Tibial artery (tissue), 4 donors: Measurements from ENCODE around the gene CDC26.

Source experiments
- DNase-seq, 2 donors: peaks; one replicate each; pipeline ENCODE4 v3.0.0-alpha.2; 2019
- H3K27ac ChIP-seq, 2 donors: fragments of 200-600 bp; sonication (generic) in 1 of 2; 1 replicate in 1 of 2; 2 replicates in 1 of 2; pipeline ENCODE4 v1.5.1; 2018 to 2019; ENCODE audit warnings: mild to moderate bottlenecking in 1 of 2
- H3K27me3 ChIP-seq, 2 donors: fragments of 200-600 bp; sonication (generic) in 1 of 2; one replicate each; pipeline versions ENCODE4 v1.5.1 to v1.6.0; 2016 to 2019
- H3K36me3 ChIP-seq, 3 donors: fragments of 200-600 bp; sonication (generic) in 2 of 3; one replicate each; pipeline ENCODE4 v1.5.1; 2016 to 2019; ENCODE audit warnings: mild to moderate bottlenecking in 2 of 3
- H3K4me1 ChIP-seq, 4 donors: fragments of 200-600 bp; sonication (generic) in 2 of 4; 1 replicate in 3 of 4; 2 replicates in 1 of 4; pipeline ENCODE4 v1.5.1; 2016 to 2019
- H3K4me3 ChIP-seq, 2 donors: fragments of 200-600 bp; sonication (generic) in 1 of 2; 1 replicate in 1 of 2; 2 replicates in 1 of 2; pipeline ENCODE4 v1.5.1; 2018 to 2019; ENCODE audit warnings: mild to moderate bottlenecking in 2 of 2
- H3K9me3 ChIP-seq, 3 donors: fragments of 200-600 bp; sonication (generic) in 1 of 3; one replicate each; pipeline ENCODE4 v1.5.1; 2016 to 2019
- intact Hi-C: fragments of 100-400 bp; cut with DNase I; formaldehyde crosslinking; loops from one replicate; pipeline ENCODE4 v1.15.0; 2023; ENCODE audit warnings: low total_unique reads
- TF ChIP-seq, protein P1 (sequence below), 2 experiments: fragments of 200-600 bp in 1 of 2; fragments of 450-650 bp in 1 of 2; IDR thresholded peaks; one replicate each; pipeline ENCODE4 v1.5.1; 2017 to 2019; ENCODE audit warnings: antibody characterized with exemption in 2 of 2, mild to moderate bottlenecking in 1 of 2, moderate library complexity in 1 of 2

Gene CDC26

DNA sequence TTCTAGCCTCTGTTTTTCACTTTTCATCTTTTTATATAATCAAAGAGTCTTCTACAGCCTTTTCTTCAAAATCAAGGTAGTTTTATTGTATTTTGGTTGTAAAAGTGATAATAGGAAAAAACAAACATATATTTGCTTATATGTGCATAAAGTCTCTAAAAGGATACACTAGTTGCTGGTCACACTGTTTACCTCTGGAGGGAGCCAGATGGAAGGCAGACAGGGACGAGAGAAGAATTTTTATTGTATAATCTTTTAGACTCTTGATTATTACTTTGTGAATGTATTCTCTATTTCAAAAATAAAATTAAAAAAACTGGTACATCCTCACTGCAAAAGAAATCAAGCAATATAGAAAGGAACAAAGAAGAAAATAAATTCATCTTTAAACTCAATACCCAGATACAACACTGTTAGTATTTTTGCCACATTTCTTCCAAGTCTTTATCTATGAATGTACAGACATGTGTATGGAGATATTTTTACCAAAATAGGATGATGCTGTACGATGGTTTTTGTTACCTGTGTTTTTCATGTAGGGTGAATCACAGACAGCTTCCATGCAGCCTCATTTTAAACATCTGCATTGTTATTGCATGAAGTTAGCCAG, 33.9 kb upstream of the CDC26 start:
- Histone ChIP-seq H3K4me1 (no peaks in the 10 kb centered on the region), H3K27ac (no peak overlapping the region), H3K4me3 (no peak overlapping the region), H3K9me3 (no peaks in the 10 kb centered on the region), H3K27me3 (peaks cover 0 to 14% of the 10 kb centered on the region in 2 donors), H3K36me3 (no peaks in the 10 kb centered on the region)
- intact Hi-C loops = no loop called here
- DNase-seq = no peak
- TF ChIP-seq, protein P1, sequence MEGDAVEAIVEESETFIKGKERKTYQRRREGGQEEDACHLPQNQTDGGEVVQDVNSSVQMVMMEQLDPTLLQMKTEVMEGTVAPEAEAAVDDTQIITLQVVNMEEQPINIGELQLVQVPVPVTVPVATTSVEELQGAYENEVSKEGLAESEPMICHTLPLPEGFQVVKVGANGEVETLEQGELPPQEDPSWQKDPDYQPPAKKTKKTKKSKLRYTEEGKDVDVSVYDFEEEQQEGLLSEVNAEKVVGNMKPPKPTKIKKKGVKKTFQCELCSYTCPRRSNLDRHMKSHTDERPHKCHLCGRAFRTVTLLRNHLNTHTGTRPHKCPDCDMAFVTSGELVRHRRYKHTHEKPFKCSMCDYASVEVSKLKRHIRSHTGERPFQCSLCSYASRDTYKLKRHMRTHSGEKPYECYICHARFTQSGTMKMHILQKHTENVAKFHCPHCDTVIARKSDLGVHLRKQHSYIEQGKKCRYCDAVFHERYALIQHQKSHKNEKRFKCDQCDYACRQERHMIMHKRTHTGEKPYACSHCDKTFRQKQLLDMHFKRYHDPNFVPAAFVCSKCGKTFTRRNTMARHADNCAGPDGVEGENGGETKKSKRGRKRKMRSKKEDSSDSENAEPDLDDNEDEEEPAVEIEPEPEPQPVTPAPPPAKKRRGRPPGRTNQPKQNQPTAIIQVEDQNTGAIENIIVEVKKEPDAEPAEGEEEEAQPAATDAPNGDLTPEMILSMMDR (IDR thresholded peaks at IDR 0.05) = peak; percentile 50 to 54

DNA sequence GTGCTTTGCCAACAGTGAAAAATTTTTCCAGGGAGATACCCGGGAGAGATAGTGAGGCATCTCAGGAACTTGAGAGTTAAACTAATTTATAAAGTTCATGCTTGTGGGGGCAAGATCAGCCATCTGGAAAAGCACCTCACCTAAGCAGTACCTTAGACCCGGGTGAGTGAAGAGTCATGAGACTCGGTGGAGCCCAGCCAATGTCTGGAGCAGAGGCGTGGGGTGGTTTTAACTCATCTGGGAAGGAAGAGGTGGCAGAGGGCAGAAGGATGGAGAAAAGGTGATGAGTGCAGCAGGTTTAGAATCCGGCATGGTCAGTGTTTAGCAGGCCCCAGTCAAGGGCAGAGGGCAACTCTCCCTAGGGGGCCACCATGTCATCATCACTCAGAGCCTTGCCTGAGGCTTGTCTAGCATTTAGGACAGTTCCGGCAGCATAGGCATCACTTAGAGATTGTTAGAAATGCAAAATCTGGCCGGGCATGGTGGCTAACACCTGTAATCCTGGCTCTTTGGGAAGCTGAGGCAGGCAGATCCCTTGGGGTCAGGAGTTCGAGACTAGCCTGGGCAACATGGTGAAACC, 32.1 kb upstream of the CDC26 start:
- intact Hi-C loops = no loop called here
- peaks cover 0 to 19% of the 10 kb centered on the region in 2 donors for H3K27me3 ChIP-seq
- no peak overlapping the region for H3K4me3 ChIP-seq
- H3K27ac ChIP-seq = no peak overlapping the region
- no peaks in the 10 kb centered on the region for H3K4me1 ChIP-seq
- no peaks in the 10 kb centered on the region for H3K36me3 ChIP-seq
- H3K9me3 ChIP-seq = no peaks in the 10 kb centered on the region
- TF ChIP-seq, protein P1 (IDR thresholded peaks at IDR 0.05) = no peak
- no peak for DNase-seq

DNA sequence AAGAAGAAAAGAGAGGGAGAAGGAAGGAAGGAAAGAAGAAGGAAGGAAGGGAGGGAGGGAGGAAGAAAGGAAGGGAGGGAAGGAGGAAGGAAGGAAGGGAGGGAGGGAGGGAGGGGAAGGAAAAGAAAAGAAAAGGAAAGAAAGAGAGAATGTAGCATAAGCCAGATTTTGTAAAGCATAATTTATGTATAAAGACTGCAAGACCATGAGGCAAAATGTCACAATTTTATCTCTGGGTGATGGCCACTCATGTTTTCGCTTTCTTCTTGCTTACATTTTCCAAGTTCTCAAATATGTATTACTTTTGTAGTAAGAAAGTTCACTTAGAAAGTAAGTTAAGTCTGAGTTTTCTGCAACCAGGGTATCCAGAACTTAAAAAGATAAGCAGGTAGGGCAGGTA, 31.2 kb upstream of the CDC26 start:
- intact Hi-C loops = no loop called here
- no peaks in the 10 kb centered on the region for H3K9me3 ChIP-seq
- no peak overlapping the region for H3K4me3 ChIP-seq
- H3K27me3 ChIP-seq = peaks cover 0 to 19% of the 10 kb centered on the region in 2 donors
- no peaks in the 10 kb centered on the region for H3K4me1 ChIP-seq
- H3K27ac ChIP-seq = no peak overlapping the region
- TF ChIP-seq, protein P1 (IDR thresholded peaks at IDR 0.05) = no peak
- H3K36me3 ChIP-seq = no peaks in the 10 kb centered on the region
- no peak for DNase-seq

DNA sequence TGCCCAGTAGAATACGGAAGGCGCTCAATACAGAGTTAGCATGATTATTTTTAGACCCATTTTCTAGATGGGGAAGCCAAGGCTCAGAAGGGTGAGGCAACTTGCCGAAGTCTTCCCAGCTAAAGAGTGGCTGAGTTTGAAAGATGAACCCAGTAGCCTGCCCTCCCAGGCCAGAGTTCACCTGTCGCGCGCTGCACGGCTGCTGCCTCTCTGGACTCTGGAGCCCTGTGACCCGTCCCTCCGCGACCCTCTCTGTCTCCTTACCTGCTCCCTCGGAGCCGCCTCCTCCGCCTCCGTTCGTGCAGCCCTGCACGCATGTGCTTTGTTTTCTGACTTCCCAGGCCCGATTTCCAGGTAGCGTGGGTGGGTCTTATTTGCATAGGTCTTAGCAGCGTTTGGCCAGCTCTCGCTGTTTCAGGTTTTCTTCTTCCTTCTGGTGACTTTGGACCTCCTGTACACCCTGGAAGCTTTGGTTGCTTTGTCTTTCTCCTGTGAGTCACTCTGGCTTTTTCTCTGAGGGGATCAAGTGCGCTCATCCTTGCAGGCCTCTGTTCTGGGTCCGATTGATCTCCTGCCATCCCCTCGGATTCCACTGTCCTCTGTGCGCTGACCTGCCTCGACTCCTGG, 27.5 kb upstream of the CDC26 start, which contains the start of gene RNF183:
Gene RNF183 (minus strand): TSS at position 585 of the 627 bp plus-strand sequence. CDS start 5,192 bp downstream, outside the sequence.
- H3K4me3 ChIP-seq = no peak within 1 kb of the TSS
- H3K4me1 ChIP-seq = no peaks in the 10 kb centered on the region
- H3K27ac ChIP-seq = no peak within 1 kb of the TSS
- intact Hi-C loops = no loop called here
- TF ChIP-seq, protein P1 (IDR thresholded peaks at IDR 0.05) = no peak
- no peaks in the 10 kb centered on the region for H3K9me3 ChIP-seq
- H3K27me3 ChIP-seq = peaks cover 0 to 34% of the 10 kb centered on the region in 2 donors
- no peaks in the 10 kb centered on the region for H3K36me3 ChIP-seq
- no peak for DNase-seq

DNA sequence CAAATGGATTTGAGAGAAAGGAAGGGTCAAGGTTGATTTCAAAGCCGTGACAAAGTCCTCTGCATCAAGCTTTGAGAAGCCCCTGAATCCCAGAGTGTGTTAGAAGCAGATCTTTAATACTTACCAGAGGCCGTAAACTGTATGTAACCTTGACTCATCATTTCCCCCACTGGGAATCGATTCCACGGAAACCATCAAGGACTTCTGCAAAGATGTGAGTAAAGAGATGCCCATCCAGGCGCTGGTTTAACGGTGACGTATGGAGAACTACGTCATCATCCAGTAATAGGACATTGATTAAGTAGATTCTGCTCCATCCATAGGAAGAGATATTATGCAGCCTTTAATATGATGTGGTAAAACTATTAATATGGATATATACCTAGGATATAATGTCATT, 26.2 kb upstream of the CDC26 start:
- Histone ChIP-seq H3K27ac (no peak overlapping the region), H3K36me3 (no peaks in the 10 kb centered on the region), H3K9me3 (no peaks in the 10 kb centered on the region), H3K4me3 (no peak overlapping the region), H3K4me1 (no peaks in the 10 kb centered on the region), H3K27me3 (peaks cover 0 to 23% of the 10 kb centered on the region in 2 donors)
- TF ChIP-seq, protein P1 (IDR thresholded peaks at IDR 0.05) = no peak
- no peak for DNase-seq
- intact Hi-C loops = no loop called here
